ENCODE results near the gene DUSP21.

GRCh38 chrX:44876086-44876485 lies 32.3 kb downstream of the DUSP21 start:
- TF ChIP-seq CTCF (IDR thresholded peaks at IDR 0.05) (no peak), EZH2phosphoT487 (IDR thresholded peaks at IDR 0.05) (no peak), EZH2 (IDR thresholded peaks at IDR 0.05) (no peak)
